HEK293 (cell line): ENCODE data around the gene CBLN1.

Experiments
- CTCF ChIA-PET: fragments of 350-600 bp; formaldehyde crosslinking; extraction: SDS; loops from one replicate; lab custom pipeline; 2021; ENCODE audit warnings: antibody characterized with exemption; lab: Yijun Ruan, JAX
- POLR2A ChIA-PET: fragments of 300-600 bp; formaldehyde crosslinking; extraction: SDS; loops from one replicate; lab custom pipeline; 2020; ENCODE audit warnings: antibody characterized with exemption, inconsistent platforms; lab: Yijun Ruan, JAX
- H3K27ac ChIP-seq: fragments of 200-500 bp; sonication (Bioruptor generic); 2 replicates; pipeline ENCODE4 v1.5.1; 2014; ENCODE audit warnings: low read depth, low read length, control low read depth, inconsistent platforms; ENCODE audit errors: extremely low read depth
- H3K36me3 ChIP-seq, 2 experiments: fragments of 200-500 bp in 1 of 2; sonication (Bioruptor generic) in 1 of 2; 1 replicate in 1 of 2; 2 replicates in 1 of 2; pipeline ENCODE4 v1.5.1; 2014 to 2017; ENCODE audit warnings: inconsistent platforms in 2 of 2, low read length in 2 of 2; ENCODE audit not compliant: control insufficient read depth in 2 of 2, insufficient read depth in 1 of 2
- H3K4me1 ChIP-seq: fragments of 200-500 bp; sonication (Bioruptor generic); 2 replicates; pipeline ENCODE4 v1.5.1; 2014; ENCODE audit warnings: mild to moderate bottlenecking, low read length, inconsistent platforms; ENCODE audit not compliant: control insufficient read depth, insufficient read depth
- H3K4me3 ChIP-seq: 2 replicates; pipeline ENCODE4 v1.5.1; 2011; ENCODE audit warnings: low read depth, mild to moderate bottlenecking, control low read depth, low read length, moderate library complexity
- H3K9me3 ChIP-seq: fragments of 200-500 bp; sonication (Bioruptor generic); 2 replicates; pipeline ENCODE4 v1.5.1; 2014; ENCODE audit warnings: low read depth, low read length, inconsistent platforms; ENCODE audit not compliant: control insufficient read depth, insufficient read depth
- BCL11A ChIP-seq: fragments of 450-650 bp; formaldehyde crosslinking; IDR thresholded peaks from 2 replicates; pipeline ENCODE4 v1.5.1; 2016; ENCODE audit warnings: low read depth, missing biosample characterization, missing genetic modification characterization
- HOXC10 ChIP-seq: sonication (generic); formaldehyde crosslinking; IDR thresholded peaks from 2 replicates; pipeline ENCODE4 v1.8.1; 2023; ENCODE audit warnings: mild to moderate bottlenecking, missing genetic modification reagents
- SCRT2 ChIP-seq: fragments of 450-650 bp; formaldehyde crosslinking; IDR thresholded peaks from 2 replicates; pipeline ENCODE4 v1.5.1; 2016; ENCODE audit warnings: missing biosample characterization, missing genetic modification characterization
- SP2 ChIP-seq: fragments of 450-650 bp; formaldehyde crosslinking; IDR thresholded peaks from 2 replicates; pipeline ENCODE4 v1.5.1; 2016; ENCODE audit warnings: missing biosample characterization, missing genetic modification characterization
- SP3 ChIP-seq: fragments of 450-650 bp; formaldehyde crosslinking; IDR thresholded peaks from 2 replicates; pipeline ENCODE4 v1.5.1; 2016; ENCODE audit warnings: missing biosample characterization, missing genetic modification characterization
- TRIM28 ChIP-seq: IDR thresholded peaks from 2 replicates; pipeline ENCODE4 v1.6.1; 2011; ENCODE audit warnings: low read length, control low read depth, borderline replicate concordance
- WT1 ChIP-seq: fragments of 450-650 bp; formaldehyde crosslinking; IDR thresholded peaks from 2 replicates; pipeline ENCODE4 v1.5.1; 2016; ENCODE audit warnings: missing biosample characterization, missing genetic modification characterization
- ZFP41 ChIP-seq: fragments of 450-650 bp; formaldehyde crosslinking; IDR thresholded peaks from 2 replicates; pipeline ENCODE4 v1.5.1; 2016; ENCODE audit warnings: missing biosample characterization, missing genetic modification characterization, borderline replicate concordance
- ZNF157 ChIP-seq: fragments of 450-650 bp; formaldehyde crosslinking; IDR thresholded peaks from 2 replicates; pipeline ENCODE4 v1.5.1; 2016; ENCODE audit warnings: missing biosample characterization, missing genetic modification characterization
- ZNF174 ChIP-seq: fragments of 450-650 bp; formaldehyde crosslinking; IDR thresholded peaks from 2 replicates; pipeline ENCODE4 v1.5.0; 2017; ENCODE audit warnings: missing biosample characterization, mild to moderate bottlenecking, missing genetic modification characterization
- ZNF214 ChIP-seq: fragments of 450-650 bp; formaldehyde crosslinking; IDR thresholded peaks from 2 replicates; pipeline ENCODE4 v1.5.1; 2017; ENCODE audit warnings: missing biosample characterization, mild to moderate bottlenecking, missing genetic modification characterization, borderline replicate concordance
- ZNF223 ChIP-seq: fragments of 450-650 bp; formaldehyde crosslinking; IDR thresholded peaks from 2 replicates; pipeline ENCODE4 v1.5.1; 2016; ENCODE audit warnings: missing biosample characterization, missing genetic modification characterization
- ZNF23 ChIP-seq: fragments of 450-650 bp; formaldehyde crosslinking; IDR thresholded peaks from 2 replicates; pipeline ENCODE4 v1.5.1; 2016; ENCODE audit warnings: missing biosample characterization, missing genetic modification characterization, borderline replicate concordance
- ZNF239 ChIP-seq: fragments of 450-650 bp; formaldehyde crosslinking; IDR thresholded peaks from 2 replicates; pipeline ENCODE4 v1.5.1; 2016; ENCODE audit warnings: missing biosample characterization, missing genetic modification characterization
- ZNF335 ChIP-seq: fragments of 450-650 bp; formaldehyde crosslinking; conservative IDR thresholded peaks from 2 replicates; pipeline ENCODE4 v1.5.1; 2016; ENCODE audit warnings: missing biosample characterization, missing genetic modification characterization
- ZNF394 ChIP-seq: fragments of 450-650 bp; formaldehyde crosslinking; IDR thresholded peaks from 2 replicates; pipeline ENCODE4 v1.5.1; 2016; ENCODE audit warnings: missing biosample characterization, missing genetic modification characterization, mild to moderate bottlenecking, moderate library complexity, borderline replicate concordance
- ZNF423 ChIP-seq: fragments of 450-650 bp; formaldehyde crosslinking; IDR thresholded peaks from 2 replicates; pipeline ENCODE4 v1.5.1; 2016; ENCODE audit warnings: missing biosample characterization, missing genetic modification characterization
- ZNF433 ChIP-seq: fragments of 450-650 bp; formaldehyde crosslinking; IDR thresholded peaks from 2 replicates; pipeline ENCODE4 v1.5.1; 2016; ENCODE audit warnings: missing biosample characterization, missing genetic modification characterization, low read depth
- ZNF560 ChIP-seq: fragments of 450-650 bp; formaldehyde crosslinking; IDR thresholded peaks from 2 replicates; pipeline ENCODE4 v1.5.1; 2017; ENCODE audit warnings: missing biosample characterization, missing genetic modification characterization, borderline replicate concordance
- ZNF585B ChIP-seq: fragments of 450-650 bp; formaldehyde crosslinking; IDR thresholded peaks from 2 replicates; pipeline ENCODE4 v1.5.1; 2016; ENCODE audit warnings: missing biosample characterization, missing genetic modification characterization
- ZNF660 ChIP-seq: fragments of 450-650 bp; IDR thresholded peaks from 2 replicates; pipeline ENCODE4 v1.5.1; 2018; ENCODE audit warnings: missing biosample characterization, mild to moderate bottlenecking, missing genetic modification characterization
- ZNF707 ChIP-seq: fragments of 450-650 bp; formaldehyde crosslinking; IDR thresholded peaks from 2 replicates; pipeline ENCODE4 v1.5.1; 2016; ENCODE audit warnings: missing biosample characterization, missing genetic modification characterization
- ZSCAN23 ChIP-seq: fragments of 450-650 bp; formaldehyde crosslinking; IDR thresholded peaks from 2 replicates; pipeline ENCODE4 v1.5.1; 2016; ENCODE audit warnings: missing biosample characterization, missing genetic modification characterization
- TF ChIP-seq, protein P1 (sequence below): fragments of 450-650 bp; formaldehyde crosslinking; IDR thresholded peaks from 2 replicates; pipeline ENCODE4 v1.5.1; 2016; ENCODE audit warnings: missing biosample characterization, missing genetic modification characterization
- TF ChIP-seq, protein P2 (sequence below): fragments of 450-650 bp; formaldehyde crosslinking; IDR thresholded peaks from 2 replicates; pipeline ENCODE4 v1.5.1; 2016; ENCODE audit warnings: missing biosample characterization, missing genetic modification characterization

The CBLN1 gene

DNA sequence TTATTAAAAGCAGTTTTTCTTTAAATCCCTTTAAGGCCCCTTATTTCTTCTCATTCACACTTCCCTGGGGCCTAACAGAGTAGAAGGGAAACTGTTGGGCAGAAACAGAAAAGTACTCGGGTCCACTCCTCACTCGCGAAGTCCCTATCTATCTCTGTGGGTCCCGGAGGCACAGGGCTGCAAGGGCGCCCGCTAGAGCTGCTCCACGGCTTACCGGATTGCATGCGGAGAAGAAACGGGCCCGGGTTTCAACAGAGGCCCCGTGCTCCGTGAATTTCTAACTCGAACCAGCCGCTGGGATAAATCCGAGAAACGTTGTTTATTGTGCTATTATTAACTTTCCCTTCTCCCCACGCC is 4.3 kb downstream of the CBLN1 start (continued):
- TF ChIP-seq ZNF335 = no peak
- no peak for TF ChIP-seq ZNF394 (tag by site-specific recombination)
- no peak for TF ChIP-seq ZNF223 (tag by site-specific recombination)
- no peak for TF ChIP-seq SCRT2
- no peak for TF ChIP-seq SP2 (tag by site-specific recombination)

DNA sequence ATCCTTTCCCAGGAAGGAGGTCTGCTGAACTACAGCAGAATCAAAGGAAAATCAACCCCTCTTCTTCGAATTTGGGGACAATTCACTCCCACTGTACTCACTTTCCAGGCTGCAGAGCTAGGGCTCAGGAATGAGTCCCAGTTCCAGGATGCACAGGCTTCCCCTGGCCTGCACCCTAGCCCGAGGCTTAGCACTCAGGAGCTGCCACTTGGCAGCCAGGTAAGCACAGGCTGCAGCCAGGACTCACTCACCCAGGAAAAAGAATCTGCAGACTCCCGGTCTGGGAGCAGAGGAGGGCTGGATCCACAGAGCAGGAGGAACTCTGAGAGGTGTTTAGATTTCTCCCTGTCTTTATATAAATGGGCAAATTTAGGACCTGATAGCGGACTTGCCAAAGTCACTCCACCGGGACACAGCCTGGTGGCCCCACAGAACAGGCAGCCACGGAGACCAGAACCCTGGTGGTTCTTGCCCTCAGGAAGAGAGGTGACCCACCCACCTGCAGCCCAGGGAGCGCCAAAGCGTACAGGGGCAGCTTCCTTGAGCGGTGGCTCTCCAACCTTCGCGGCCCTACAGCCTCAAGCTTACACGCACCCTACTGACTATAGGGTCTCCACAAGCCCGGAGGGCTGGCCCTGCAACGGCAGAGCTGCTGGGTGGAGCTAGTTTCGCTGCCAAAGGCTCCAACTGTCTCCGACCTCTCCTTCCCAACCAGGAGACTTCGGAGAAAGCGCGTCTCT is 4.8 kb downstream of the CBLN1 start:
- Histone ChIP-seq H3K36me3 (no peaks in the 10 kb centered on the region), H3K27ac (no peak overlapping the region), H3K4me1 (no peaks in the 10 kb centered on the region), H3K4me3 (no peak overlapping the region), H3K9me3 (no peaks in the 10 kb centered on the region)
- TF ChIP-seq ZNF239 (tag by site-specific recombination) (no peak), HOXC10 (CRISPR knock-in tag) (no peak), ZNF157 (no peak), BCL11A (tag by site-specific recombination) (no peak), ZNF423 (no peak), ZFP41 (no peak), ZNF660 (tag by site-specific recombination) (no peak), ZNF585B (tag by site-specific recombination) (no peak), ZNF433 (no peak), ZNF560 (tag by site-specific recombination) (no peak)
- TF ChIP-seq, protein P1, sequence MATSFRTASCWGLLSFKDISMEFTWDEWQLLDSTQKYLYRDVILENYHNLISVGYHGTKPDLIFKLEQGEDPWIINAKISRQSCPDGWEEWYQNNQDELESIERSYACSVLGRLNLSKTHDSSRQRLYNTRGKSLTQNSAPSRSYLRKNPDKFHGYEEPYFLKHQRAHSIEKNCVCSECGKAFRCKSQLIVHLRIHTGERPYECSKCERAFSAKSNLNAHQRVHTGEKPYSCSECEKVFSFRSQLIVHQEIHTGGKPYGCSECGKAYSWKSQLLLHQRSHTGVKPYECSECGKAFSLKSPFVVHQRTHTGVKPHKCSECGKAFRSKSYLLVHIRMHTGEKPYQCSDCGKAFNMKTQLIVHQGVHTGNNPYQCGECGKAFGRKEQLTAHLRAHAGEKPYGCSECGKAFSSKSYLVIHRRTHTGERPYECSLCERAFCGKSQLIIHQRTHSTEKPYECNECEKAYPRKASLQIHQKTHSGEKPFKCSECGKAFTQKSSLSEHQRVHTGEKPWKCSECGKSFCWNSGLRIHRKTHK (tag by site-specific recombination) = no peak
- ChIA-PET CTCF (no interaction called here), POLR2A (no interaction called here)

DNA sequence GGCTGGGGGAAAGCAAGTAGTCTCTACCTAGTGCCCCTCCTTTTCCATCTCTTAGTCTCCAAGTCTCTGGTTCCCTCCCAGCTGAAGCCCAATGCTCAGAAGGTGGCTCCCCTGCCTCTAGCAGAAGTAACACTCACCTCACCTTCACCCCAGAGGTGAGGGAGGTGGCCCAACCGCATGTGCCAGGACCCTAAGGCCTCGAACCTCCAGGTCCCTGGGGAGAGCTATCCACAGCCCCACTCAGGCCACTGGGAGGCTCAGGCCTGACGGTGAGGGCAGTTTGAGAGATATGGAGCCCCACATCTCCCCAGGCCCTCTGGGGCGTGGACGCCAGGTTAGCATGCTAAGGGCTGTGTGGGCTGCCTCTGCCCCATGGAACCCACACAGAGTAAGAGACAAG is 5.8 kb downstream of the CBLN1 start:
- no peak for TF ChIP-seq ZSCAN23 (tag by site-specific recombination)
- no peak for TF ChIP-seq TRIM28
- TF ChIP-seq, protein P2, sequence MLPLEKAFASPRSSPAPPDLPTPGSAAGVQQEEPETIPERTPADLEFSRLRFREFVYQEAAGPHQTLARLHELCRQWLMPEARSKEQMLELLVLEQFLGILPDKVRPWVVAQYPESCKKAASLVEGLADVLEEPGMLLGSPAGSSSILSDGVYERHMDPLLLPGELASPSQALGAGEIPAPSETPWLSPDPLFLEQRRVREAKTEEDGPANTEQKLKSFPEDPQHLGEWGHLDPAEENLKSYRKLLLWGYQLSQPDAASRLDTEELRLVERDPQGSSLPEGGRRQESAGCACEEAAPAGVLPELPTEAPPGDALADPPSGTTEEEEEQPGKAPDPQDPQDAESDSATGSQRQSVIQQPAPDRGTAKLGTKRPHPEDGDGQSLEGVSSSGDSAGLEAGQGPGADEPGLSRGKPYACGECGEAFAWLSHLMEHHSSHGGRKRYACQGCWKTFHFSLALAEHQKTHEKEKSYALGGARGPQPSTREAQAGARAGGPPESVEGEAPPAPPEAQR (tag by site-specific recombination) = no peak
- TF ChIP-seq ZNF23 (tag by site-specific recombination) = no peak
- no peak for TF ChIP-seq SP3
- no peak for TF ChIP-seq ZNF423
- TF ChIP-seq ZNF707 (tag by site-specific recombination) = no peak
- no peak for TF ChIP-seq WT1
- no peak for TF ChIP-seq ZNF585B (tag by site-specific recombination)
- no peak for TF ChIP-seq ZNF174 (tag by site-specific recombination)
- no peak for TF ChIP-seq ZNF157
- no peak for TF ChIP-seq SCRT2
- no peak for TF ChIP-seq ZNF214 (tag by site-specific recombination)
- H3K4me1 ChIP-seq = no peaks in the 10 kb centered on the region
- ChIA-PET CTCF (no interaction called here), POLR2A (no interaction called here)
- no peaks in the 10 kb centered on the region for H3K9me3 ChIP-seq
- no peak overlapping the region for H3K4me3 ChIP-seq
- H3K36me3 ChIP-seq = no peaks in the 10 kb centered on the region
- H3K27ac ChIP-seq = no peak overlapping the region
